GM18868 (cell line): ENCODE data around the gene ZC3H11A.
"Not testable (repeated sequence)": the region's sequence is repeated elsewhere in the genome, so short reads cannot be mapped to it uniquely, and the experiment has no call there.

Source experiments
- ATAC-seq: cut with Tn5 transposase; IDR thresholded peaks from one replicate; pipeline ENCODE4 v1.9.1; 2021; ENCODE audit warnings: mild to moderate bottlenecking, moderate library complexity; ENCODE audit not compliant: unreplicated experiment

Gene ZC3H11A

DNA sequence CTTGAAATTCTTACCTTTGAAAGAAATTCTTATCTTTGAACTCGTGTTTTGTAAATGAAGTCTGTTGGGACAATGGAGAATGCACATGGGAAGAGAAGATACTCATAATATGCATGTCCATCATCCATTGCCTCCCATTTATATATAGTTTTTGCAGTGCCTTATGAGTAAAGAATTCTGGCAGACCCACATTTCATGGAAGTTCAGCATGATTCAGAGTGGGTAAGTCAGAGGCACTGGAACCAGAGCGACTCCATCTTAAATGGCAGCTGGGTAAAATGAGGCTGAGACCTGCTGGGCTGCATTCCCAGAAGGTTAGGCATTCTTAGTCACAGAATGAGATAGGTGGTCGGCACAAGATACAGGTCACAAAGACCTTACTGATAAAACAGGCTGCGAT lies 16.6 kb upstream of the ZC3H11A start:
- ATAC-seq: no peak

DNA sequence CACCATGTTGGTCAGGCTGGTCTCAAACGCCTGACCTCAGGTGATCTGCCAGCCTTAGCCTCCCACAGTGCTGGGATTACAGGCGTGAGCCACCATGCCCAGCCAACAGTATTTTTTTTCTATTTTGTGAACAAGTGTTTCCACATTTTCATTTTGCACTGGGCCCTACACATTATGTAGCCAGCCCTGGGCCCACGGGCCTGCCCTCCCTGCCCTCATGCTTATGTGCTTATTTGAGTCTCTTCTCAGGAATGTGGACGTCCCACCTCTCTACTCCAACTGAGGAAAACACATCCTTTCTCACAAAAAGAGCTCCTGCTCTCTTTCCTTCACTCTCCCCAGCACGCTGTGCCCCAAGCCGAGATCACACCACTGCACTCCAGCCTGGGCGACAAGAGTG lies 13.5 kb upstream of the ZC3H11A start:
- no peak for ATAC-seq

GRCh38 chr1:203789966-203790365 lies 5.5 kb upstream of the ZC3H11A start:
- ATAC-seq: no peak

DNA sequence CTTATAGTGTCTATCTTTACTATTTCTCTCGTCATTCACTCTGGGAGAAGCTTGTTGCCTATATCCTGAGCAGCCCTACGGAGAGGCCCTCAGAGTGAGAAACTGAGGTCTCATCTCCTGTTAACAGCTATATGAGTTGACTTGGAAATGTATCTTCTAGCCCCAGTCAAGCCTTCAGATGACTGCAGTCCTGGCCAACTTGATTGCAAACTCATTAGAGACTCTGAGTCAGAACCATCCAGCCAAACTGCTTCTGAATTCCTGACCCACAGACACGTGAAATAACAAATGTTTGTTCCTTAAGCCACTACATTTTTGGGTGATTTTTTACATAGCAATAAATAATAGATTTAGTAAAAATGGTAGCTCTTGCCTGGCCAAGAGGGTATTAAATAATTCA lies 3.9 kb upstream of the ZC3H11A start:
- no peak for ATAC-seq

GRCh38 chr1:203792486-203792885 lies 2.9 kb upstream of the ZC3H11A start:
- ATAC-seq: no peak

GRCh38 chr1:203793561-203793960 lies 1.9 kb upstream of the ZC3H11A start:
- not testable (repeated sequence) for ATAC-seq

DNA sequence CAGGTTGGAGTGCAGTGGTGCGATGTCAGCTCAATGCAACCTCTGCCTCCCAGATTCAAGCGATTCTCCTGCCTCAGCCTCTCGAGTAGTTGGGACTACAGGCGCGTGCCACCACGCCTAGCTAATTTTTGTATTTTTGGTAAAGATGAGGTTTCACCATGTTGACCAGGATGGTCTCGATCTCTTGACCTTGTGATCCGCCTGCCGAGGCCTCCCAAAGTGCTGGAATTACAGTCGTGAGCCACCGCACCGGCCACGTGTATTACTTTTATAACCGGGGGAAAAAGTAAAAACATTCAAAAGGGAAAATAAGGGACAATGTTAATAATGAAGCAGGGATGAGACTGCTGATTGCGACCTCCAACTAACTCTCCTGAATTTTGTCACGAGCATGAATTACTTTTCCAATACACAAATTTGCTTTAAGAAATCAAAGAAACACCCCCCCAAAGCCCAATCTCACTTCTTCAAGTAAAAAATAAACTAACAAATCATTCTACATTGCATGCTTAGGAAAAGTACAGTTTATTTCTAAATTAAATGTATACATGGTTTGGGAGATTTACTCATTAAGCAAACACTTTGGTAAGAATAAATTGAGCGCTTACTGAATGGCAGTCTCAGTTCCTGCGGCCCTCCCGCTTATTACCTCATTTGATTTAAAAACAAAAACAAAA lies 521 bp upstream of the ZC3H11A start:
- no peak for ATAC-seq

DNA sequence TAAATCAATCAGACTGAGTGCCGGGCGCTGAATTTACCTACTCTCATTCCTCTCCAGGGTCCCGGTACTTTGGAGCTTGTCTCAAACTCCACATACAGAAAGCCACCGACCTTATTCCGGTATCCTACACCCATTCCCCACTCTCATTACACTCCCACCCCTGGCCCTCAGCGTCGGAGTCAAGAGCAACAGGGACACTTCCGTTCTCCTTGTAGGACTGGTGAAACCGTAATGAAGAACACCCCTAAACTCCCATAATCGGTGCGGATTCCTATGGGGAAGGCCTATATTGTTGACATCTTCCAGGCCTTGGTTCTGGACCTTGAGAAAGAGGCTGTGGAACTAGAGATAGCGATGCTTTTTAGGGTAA lies 798 bp downstream of the ZC3H11A start:
- no peak for ATAC-seq

DNA sequence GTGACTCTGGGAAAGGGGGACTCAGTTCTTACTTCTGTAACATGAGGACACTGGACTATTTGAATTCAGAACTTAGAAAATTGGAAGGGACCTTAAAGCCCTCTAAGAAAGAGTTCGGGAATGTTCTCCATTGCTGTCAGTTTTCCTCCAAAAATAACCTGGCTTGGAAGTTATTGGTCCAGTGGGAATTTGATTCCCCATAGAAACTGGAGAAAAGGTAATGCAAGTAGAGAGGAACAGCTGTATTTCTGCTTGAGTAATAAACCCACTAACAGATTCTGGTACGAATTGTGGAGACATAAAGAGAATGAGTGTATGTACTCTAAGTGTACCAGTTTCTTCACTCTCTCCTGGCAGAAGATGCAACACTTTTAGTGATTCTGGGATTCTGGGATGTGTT lies 1.8 kb downstream of the ZC3H11A start:
- ATAC-seq: no peak

- ATAC-seq: no peak
Observed at GRCh38 chr1:203797948-203798655, 2.7 kb downstream of the ZC3H11A start.

- no peak for ATAC-seq
Observed at GRCh38 chr1:203799157-203799556, 3.7 kb downstream of the ZC3H11A start.

- ATAC-seq: no peak
Observed at GRCh38 chr1:203799971-203800370, 4.5 kb downstream of the ZC3H11A start.

DNA sequence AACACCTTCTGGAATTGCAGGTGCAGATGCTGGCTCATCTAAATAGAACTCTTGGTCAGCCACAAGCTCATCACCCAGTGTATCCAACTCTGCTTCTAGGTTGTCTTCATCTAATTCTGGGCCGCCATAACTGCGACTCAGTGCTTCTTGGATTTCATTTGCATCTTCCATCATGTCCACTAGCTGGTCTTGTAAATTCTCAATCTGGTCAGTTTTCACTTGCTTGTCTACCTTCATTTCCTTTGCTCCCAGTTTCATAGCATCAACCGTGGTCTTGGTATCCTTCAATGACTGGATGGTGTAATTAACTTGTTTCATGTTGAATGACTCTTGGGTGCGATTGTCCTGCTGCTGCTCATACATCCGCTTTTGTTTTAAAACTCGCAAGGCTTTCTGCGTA lies 10.3 kb downstream of the ZC3H11A start:
- ATAC-seq: no peak

GRCh38 chr1:203807196-203807595 lies 11.8 kb downstream of the ZC3H11A start:
- ATAC-seq: no peak

GRCh38 chr1:203813581-203814341 lies 18.3 kb downstream of the ZC3H11A start:
- ATAC-seq: no peak

DNA sequence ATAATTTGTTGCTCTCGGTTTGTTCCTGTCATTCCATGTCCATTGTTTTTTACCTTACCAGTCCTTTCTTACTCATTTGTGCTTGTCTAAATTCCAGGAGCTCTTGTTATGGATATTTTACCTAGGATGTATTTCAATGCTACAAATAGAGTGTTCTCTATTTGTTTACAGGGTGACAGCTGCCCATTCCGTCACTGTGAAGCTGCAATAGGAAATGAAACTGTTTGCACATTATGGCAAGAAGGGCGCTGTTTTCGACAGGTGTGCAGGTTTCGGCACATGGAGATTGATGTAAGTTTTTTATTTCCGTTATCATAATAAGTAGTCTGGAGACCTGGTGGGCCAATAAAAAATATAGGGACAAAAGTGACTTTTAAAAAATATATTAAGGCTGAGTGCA lies 23.0 kb downstream of the ZC3H11A start:
- ATAC-seq: no peak

- no peak for ATAC-seq
Observed at GRCh38 chr1:203823306-203823705, 27.9 kb downstream of the ZC3H11A start.

- ATAC-seq: no peak
Observed at GRCh38 chr1:203826175-203826574, 30.8 kb downstream of the ZC3H11A start.

DNA sequence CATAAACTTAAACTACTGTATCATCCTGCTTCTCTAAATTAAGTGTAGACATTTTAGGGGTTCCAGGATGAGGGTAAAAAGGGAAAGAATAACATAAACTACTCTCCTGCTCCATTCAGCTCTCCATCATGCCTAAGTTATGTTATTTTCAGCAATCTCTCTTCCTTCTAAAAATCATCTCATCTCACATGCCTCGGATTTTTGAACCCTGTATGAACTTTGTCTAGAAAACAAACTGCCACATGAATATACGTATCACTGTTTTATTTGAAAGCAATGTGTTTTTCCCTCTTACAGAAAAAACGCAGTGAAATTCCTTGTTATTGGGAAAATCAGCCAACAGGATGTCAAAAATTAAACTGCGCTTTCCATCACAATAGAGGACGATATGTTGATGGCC lies 32.6 kb downstream of the ZC3H11A start:
- ATAC-seq: no peak

DNA sequence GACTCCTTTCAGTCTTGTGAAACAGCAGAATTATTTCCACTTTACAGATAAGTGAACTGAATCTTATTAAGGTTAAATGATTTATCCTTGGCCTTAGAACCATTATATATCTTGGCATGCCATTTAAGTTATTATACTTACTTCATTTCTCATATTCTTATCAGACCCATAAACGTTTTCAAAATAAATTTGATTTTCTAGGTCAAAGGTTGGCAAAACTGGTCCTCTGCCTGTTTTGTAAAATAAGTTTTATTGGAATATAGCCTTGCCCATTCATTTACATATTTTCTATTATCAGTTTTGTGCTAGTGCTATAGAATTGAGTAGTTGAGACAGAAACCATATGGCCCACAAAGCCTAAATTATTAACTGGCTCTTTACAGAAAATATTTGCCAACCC lies 33.1 kb downstream of the ZC3H11A start:
- no peak for ATAC-seq

GRCh38 chr1:203829247-203829646 lies 33.8 kb downstream of the ZC3H11A start:
- ATAC-seq: not testable (repeated sequence)

- no peak for ATAC-seq
Observed at GRCh38 chr1:203835476-203835875, 40.1 kb downstream of the ZC3H11A start.
